Right forelimb (tissue), 1 donor: ENCODE measurements around the gene NAA20.

Experiments used
- DNase-seq: peaks from one replicate; pipeline ENCODE4 v3.0.0-alpha.2; 2018

Gene NAA20

GRCh38 chr20:20079102-20079784, 62.1 kb downstream of the NAA20 start:
- DNase-seq = no peak
